ENCODE results near the gene ANO1.

Gene ANO1

GRCh38 chr11:70167120-70167519 lies 89.0 kb downstream of the ANO1 start:
- H3K4me3 ChIP-seq (ENCODE audit: control insufficient read depth, low read depth, low read length): no peak overlapping the region
- no peak for DNase-seq (ENCODE audit: low read depth)

GRCh38 chr11:70167723-70168404 lies 89.7 kb downstream of the ANO1 start:
- H3K4me3 ChIP-seq (ENCODE audit: control insufficient read depth, low read depth, low read length): no peak overlapping the region
- DNase-seq (ENCODE audit: low read depth): no peak
- TF ChIP-seq CTCF (IDR thresholded peaks at IDR 0.05; ENCODE audit: control insufficient read depth, insufficient read depth, low read depth, low read length, missing control alignments): no peak

More at GRCh38 chr11:70167120-70167519, 89.0 kb downstream of the ANO1 start:
- TF ChIP-seq CTCF (IDR thresholded peaks at IDR 0.05; ENCODE audit: control insufficient read depth, insufficient read depth, low read depth, low read length, missing control alignments): no peak

GRCh38 chr11:70168405-70168754 lies 90.3 kb downstream of the ANO1 start:
- no peak for DNase-seq (ENCODE audit: low read depth)
- TF ChIP-seq CTCF (IDR thresholded peaks at IDR 0.05; ENCODE audit: control insufficient read depth, insufficient read depth, low read depth, low read length, missing control alignments): no peak
- no peak overlapping the region for H3K4me3 ChIP-seq (ENCODE audit: control insufficient read depth, low read depth, low read length)

GRCh38 chr11:70169127-70169526 lies 91.0 kb downstream of the ANO1 start:
- no peak for TF ChIP-seq CTCF (IDR thresholded peaks at IDR 0.05; ENCODE audit: control insufficient read depth, insufficient read depth, low read depth, low read length, missing control alignments)
- DNase-seq (ENCODE audit: low read depth): no peak
- H3K4me3 ChIP-seq (ENCODE audit: control insufficient read depth, low read depth, low read length): no peak overlapping the region

- H3K4me3 ChIP-seq (ENCODE audit: control insufficient read depth, low read depth, low read length): no peak overlapping the region
- DNase-seq (ENCODE audit: low read depth): no peak
- no peak for TF ChIP-seq CTCF (IDR thresholded peaks at IDR 0.05; ENCODE audit: control insufficient read depth, insufficient read depth, low read depth, low read length, missing control alignments)
Observed at GRCh38 chr11:70169632-70170031, 91.5 kb downstream of the ANO1 start.

- no peak for DNase-seq (ENCODE audit: low read depth)
- TF ChIP-seq CTCF (IDR thresholded peaks at IDR 0.05; ENCODE audit: control insufficient read depth, insufficient read depth, low read depth, low read length, missing control alignments): no peak
- H3K4me3 ChIP-seq (ENCODE audit: control insufficient read depth, low read depth, low read length): no peak overlapping the region
Observed at GRCh38 chr11:70170596-70171210, 92.6 kb downstream of the ANO1 start.
